Posterior vena cava (tissue), 2 donors: Measurements from ENCODE around the gene REPS2. TPM values are rescaled to one million over a fixed set of nuclear protein-coding genes. Genes with fewer than 3 reads are reported as not detected.
"Not testable (repeated sequence)": the region's sequence is repeated elsewhere in the genome, so short reads cannot be mapped to it uniquely, and the experiment has no call there.

ENCODE experiments used
- DNase-seq: peaks from one replicate; pipeline ENCODE4 v3.0.0-alpha.2; 2020; ENCODE audit warnings: low spot score
- intact Hi-C, 2 donors: fragments of 100-400 bp; cut with DNase I; formaldehyde crosslinking; loops; one replicate each; pipeline versions ENCODE4 v1.14.1 to v1.14.2; 2022 to 2023
- total RNA-seq, 2 donors: library from RNA; stranded (reverse); fragmentation: NEBNext Ultra II Directional; extraction: Animal tissue kit (Norgen Biotek cat#: 25700); gene quantifications; one replicate each; pipeline ENCODE4 v1.2.1, GENCODE V29; 2021
- donor health status: DM: yes; HTN: yes; CAD: no.
- donor health status: DM: yes; HTN: yes; CAD: no.

Gene REPS2
- total RNA-seq, 2 donors from 2014 or later, result 3.9 to 5.3 TPM

- intact Hi-C loops, result no loop called here
- no peak for DNase-seq
Measured at GRCh38 chrX:16958356-16958755, 11.9 kb downstream of the REPS2 start.

- intact Hi-C loops, DNase-seq: not testable (repeated sequence)
Measured at GRCh38 chrX:16962661-16963060, 16.2 kb downstream of the REPS2 start.

GRCh38 chrX:16963216-16963615 lies 16.8 kb downstream of the REPS2 start:
- DNase-seq, result no peak
- intact Hi-C loops, result no loop called here

DNA sequence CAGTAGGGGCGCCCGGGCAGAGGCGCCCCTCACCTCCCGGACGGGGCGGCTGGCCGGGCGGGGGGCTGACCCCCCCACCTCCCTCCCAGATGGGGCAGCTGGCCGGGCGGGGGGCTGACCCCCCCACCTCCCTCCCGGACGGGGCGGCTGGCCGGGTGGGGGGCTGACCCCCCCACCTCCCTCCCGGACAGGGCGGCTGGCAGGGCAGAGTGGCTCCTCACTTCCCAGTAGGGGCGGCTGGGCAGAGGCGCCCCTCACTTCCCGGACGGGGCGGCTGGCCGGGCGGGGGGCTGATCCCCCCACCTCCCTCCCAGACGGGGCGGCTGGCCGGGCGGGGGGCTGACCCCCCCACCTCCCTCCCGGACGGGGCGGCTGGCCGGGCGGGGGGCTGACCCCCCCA lies 18.5 kb downstream of the REPS2 start:
- intact Hi-C loops, DNase-seq: not testable (repeated sequence)

- no peak for DNase-seq
- intact Hi-C loops, result no loop called here
Measured at GRCh38 chrX:16966752-16967448, 20.4 kb downstream of the REPS2 start.

DNA sequence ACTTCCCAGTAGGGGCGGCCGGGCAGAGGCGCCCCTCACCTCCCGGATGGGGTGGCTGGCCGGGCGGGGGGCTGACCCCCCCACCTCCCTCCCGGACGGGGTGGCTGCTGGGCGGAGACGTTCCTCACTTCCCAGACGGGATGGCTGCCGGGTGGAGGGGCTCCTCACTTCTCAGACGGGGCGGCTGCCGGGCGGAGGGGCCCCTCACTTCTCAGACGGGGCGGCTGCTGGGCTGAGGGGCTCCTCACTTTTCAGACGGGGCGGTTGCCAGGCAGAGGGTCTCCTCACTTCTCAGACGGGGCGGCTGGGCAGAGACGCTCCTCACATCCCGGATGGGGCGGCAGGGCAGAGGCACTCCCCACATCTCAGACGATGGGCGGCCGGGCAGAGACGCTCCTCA lies 22.3 kb downstream of the REPS2 start:
- intact Hi-C loops, DNase-seq: not testable (repeated sequence)

GRCh38 chrX:16970977-16971376 lies 24.5 kb downstream of the REPS2 start:
- DNase-seq, result no peak
- intact Hi-C loops, result no loop called here

GRCh38 chrX:16971694-16972093 lies 25.2 kb downstream of the REPS2 start:
- no peak for DNase-seq
- intact Hi-C loops, result no loop called here

DNA sequence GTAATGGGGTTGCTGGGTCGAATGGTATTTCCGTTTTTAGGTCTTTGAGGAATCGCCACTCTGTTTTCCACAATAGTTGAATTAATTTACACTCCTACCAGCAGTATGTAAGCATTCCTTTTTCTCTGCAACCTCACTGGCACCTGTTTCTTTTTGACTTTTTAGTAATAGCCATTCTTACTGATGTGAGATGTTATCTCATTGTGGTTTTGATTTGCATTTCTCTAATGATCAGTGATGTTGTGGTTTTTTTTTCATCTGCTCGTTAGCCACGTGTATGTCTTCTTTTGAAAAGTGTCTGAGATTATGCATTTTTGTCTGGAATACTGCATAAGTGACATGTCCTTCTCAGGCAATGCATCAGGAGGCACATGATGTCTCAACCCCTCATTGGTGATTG lies 28.8 kb downstream of the REPS2 start:
- DNase-seq, result no peak
- intact Hi-C loops, result no loop called here

DNA sequence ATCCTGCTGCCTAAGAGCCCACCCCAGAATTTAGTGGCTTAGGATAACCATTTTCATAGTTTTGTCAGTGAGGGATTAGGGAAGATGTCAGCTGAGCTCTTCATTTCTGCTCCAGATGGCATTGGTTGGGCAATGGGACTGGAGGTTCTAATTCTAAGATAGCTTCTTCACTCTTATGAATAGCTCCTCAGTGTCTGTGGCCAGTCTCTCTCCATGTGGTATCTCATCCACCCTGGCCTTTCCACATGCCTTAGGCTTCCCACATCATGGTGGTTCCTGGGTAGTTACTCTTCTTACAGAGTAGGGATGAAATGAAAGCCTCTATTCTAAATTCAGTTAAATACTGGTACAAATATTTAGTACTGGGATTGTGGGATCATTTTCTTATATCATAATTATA lies 31.3 kb downstream of the REPS2 start:
- DNase-seq, result no peak
- intact Hi-C loops, result no loop called here

DNA sequence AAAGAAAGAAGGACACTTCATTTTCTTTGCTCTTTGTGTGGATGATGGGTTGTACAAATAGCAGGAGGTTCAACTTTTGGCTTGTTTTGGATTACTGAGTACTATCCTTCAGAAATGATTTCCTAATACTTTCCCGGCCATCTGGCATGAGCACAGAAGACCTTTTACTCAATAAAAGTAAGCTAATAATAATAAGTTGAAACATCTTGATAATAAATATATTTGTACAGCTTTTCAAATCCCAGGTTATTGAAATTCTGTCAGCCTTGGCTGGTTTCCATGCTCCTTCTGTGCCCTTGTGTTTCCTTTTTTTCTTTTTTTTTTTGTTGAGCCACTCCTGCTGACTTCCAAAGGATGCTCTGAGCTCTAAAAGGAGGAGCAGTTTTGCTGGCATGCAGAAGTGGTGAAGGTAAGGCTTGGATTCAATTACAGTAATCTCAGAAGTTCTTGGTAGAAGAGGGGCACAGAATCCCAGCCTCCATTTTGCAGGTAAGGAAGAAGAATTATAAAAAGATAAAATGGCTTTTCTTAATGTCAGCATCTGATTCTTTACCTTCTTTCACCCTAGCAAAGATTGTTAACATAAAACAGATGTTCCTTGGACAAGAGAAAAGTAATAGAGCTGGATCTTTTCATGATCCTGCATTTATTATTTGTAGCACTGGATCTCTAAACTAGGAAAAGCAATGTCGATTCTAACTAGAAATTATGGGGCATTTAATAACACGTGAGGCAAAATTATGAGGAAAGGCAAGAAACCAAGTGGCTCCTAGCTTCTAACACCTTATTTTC lies 31.9 kb downstream of the REPS2 start:
- no peak for DNase-seq
- intact Hi-C loops, result no loop called here

GRCh38 chrX:16979226-16979625 lies 32.8 kb downstream of the REPS2 start:
- DNase-seq, result no peak
- intact Hi-C loops, result no loop called here

DNA sequence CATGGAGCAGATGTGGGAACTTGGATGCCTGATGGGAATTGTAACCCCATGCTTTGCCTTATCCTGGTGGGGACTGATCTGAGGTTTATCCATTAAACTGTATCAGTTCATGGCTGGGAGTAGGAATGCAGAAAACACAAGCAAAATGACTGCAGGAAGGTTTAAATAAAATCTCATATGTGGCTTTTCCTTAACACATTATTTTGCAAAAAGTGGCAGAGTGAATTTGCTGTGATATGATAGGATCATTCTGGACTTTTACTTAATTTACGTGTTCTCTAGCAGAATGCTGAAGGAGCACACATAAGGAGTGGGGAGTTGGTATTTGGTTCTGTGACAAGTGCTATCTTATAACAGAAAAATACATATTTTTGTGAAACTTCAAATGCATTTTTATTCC lies 34.8 kb downstream of the REPS2 start:
- intact Hi-C loops, result no loop called here
- no peak for DNase-seq

GRCh38 chrX:16981980-16982379 lies 35.5 kb downstream of the REPS2 start:
- DNase-seq, result no peak
- intact Hi-C loops, result no loop called here

- no peak for DNase-seq
- intact Hi-C loops, result no loop called here
Measured at GRCh38 chrX:16983051-16983450, 36.6 kb downstream of the REPS2 start.

GRCh38 chrX:16985286-16985685 lies 38.8 kb downstream of the REPS2 start:
- intact Hi-C loops, result no loop called here
- no peak for DNase-seq

GRCh38 chrX:16986169-16986568 lies 39.7 kb downstream of the REPS2 start:
- DNase-seq, result no peak

DNA sequence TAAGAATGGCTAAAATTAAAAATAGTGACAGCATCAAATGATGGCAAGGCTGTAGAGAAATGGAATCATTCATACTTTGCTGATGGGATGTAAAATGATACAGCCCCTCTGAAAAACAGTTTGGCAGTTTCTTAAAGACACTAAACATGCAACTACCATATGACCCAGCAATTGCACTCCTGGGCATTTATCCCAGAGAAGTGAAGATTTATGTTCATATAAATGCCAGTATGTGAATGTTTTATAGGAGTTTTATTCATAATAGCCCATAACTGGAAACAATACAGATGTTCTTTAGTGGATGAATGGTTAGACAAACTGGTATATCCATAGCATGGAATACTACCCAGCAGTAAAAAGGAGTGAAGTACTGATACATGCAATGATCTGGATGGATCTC lies 43.3 kb downstream of the REPS2 start:
- intact Hi-C loops, result no loop called here
- no peak for DNase-seq

More at GRCh38 chrX:16986169-16986568, 39.7 kb downstream of the REPS2 start:
- intact Hi-C loops, result no loop called here

- intact Hi-C loops, result no loop called here
Measured at GRCh38 chrX:16990839-16991238, 44.4 kb downstream of the REPS2 start.

DNA sequence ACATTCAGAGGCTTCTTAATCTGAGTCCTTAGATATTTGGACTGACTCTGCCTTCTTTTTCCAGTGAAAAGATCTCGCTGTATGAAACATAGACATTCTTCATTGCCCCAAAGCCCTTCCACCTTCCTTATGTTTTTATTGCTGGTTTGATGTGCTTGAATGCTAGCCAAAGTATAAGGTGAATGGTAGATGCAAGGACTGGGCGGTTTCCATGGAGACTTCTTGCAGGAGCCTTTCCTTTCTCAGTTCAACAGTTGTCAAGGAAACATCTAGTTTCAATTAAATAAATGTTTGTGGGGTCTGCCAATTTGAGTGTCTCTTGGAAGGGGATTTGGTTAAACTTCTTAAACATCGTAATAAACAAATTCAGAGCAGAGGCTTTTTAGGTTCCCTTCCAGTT lies 46.0 kb downstream of the REPS2 start:
- no peak for DNase-seq
- intact Hi-C loops, result no loop called here

More at GRCh38 chrX:16990839-16991238, 44.4 kb downstream of the REPS2 start:
- DNase-seq, result no peak

DNA sequence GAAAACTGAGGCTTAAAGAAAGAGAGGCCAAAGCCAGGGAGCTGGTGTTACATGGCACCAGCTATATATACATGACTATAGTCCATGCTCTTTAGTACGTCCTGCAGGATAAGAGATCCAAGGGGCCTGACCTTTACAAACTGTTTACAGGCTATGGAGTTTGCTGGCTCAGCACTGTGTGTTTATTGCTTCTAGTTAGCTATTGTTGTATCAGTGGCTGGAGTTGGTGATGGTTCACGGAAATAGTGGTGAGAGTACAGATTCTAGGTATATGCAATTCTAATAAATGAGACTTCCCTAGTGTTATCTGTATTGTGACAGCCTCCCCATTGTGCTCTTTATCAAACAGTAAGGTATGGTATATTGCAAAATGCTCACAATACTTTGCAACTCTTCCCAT lies 46.5 kb downstream of the REPS2 start:
- DNase-seq, result no peak
- intact Hi-C loops, result no loop called here
